ACC112 (cell line): ENCODE results near the gene FJX1.

ENCODE experiments used
- H2AFZ ChIP-seq: fragments of 200-600 bp; sonication (generic); one replicate; pipeline ENCODE4 v1.6.0; 2017; ENCODE audit warnings: antibody characterized with exemption, low read length; ENCODE audit not compliant: unreplicated experiment
- H3K27ac ChIP-seq: fragments of 200-600 bp; sonication (generic); 2 replicates; pipeline ENCODE4 v1.5.1; 2014; ENCODE audit warnings: low read depth, mild to moderate bottlenecking, antibody characterized with exemption, low read length, moderate library complexity
- H3K27me3 ChIP-seq: fragments of 200-600 bp; sonication (generic); 2 replicates; pipeline ENCODE4 v1.6.1; 2014; ENCODE audit warnings: mild to moderate bottlenecking, antibody characterized with exemption, low read length, moderate library complexity, mixed read lengths; ENCODE audit not compliant: insufficient read depth
- H3K36me3 ChIP-seq: fragments of 200-600 bp; sonication (generic); 2 replicates; pipeline ENCODE4 v1.6.1; 2016; ENCODE audit warnings: mild to moderate bottlenecking, antibody characterized with exemption, low read length, moderate library complexity, mixed read lengths; ENCODE audit not compliant: insufficient read depth
- H3K4me1 ChIP-seq: fragments of 200-600 bp; sonication (generic); one replicate; pipeline ENCODE4 v1.6.1; 2016; ENCODE audit warnings: low read length, mixed read lengths; ENCODE audit not compliant: insufficient read depth, unreplicated experiment, control insufficient read depth
- H3K4me3 ChIP-seq: fragments of 200-600 bp; sonication (generic); 2 replicates; pipeline ENCODE4 v1.5.1; 2014; ENCODE audit warnings: mild to moderate bottlenecking, low read depth, low read length
- H3K79me2 ChIP-seq: fragments of 200-600 bp; sonication (generic); one replicate; pipeline ENCODE4 v1.6.0; 2016; ENCODE audit warnings: low read length; ENCODE audit not compliant: control insufficient read depth, unreplicated experiment, insufficient read depth

Gene FJX1

GRCh38 chr11:35617687-35618496, at the start of gene FJX1:
Gene FJX1 (plus strand): TSS chr11:35618460. CDS start chr11:35618637, 177 bp downstream.
- Histone ChIP-seq H3K4me3 (peak within 1 kb of the TSS; percentile 75), H3K27ac (peak within 1 kb of the TSS; percentile 90), H3K4me1 (peaks cover 40% of the 10 kb centered on the region), H3K36me3 (no peaks in the 10 kb centered on the region), H2AFZ (peak within 1 kb of the TSS; percentile 53), H3K27me3 (no peaks in the 10 kb centered on the region), H3K79me2 (peaks cover 27% of the 10 kb centered on the region)

GRCh38 chr11:35571696-35572095, 46.6 kb upstream of the FJX1 start:
- no peaks in the 10 kb centered on the region for H3K27me3 ChIP-seq
- H3K4me3 ChIP-seq = no peak overlapping the region
- no peaks in the 10 kb centered on the region for H3K36me3 ChIP-seq
- no peaks in the 10 kb centered on the region for H3K79me2 ChIP-seq
- H2AFZ ChIP-seq = no peak overlapping the region
- H3K4me1 ChIP-seq = peaks cover 7% of the 10 kb centered on the region
- no peak overlapping the region for H3K27ac ChIP-seq

GRCh38 chr11:35579557-35580396, 38.5 kb upstream of the FJX1 start:
- peak overlapping the region; percentile 92 for H3K27ac ChIP-seq
- no peaks in the 10 kb centered on the region for H3K36me3 ChIP-seq
- peak overlapping the region; percentile 59 for H2AFZ ChIP-seq
- no peaks in the 10 kb centered on the region for H3K27me3 ChIP-seq
- H3K4me1 ChIP-seq = peaks cover 54% of the 10 kb centered on the region
- peak overlapping the region; percentile 46; the same call in 1 of the 2 replicates for H3K4me3 ChIP-seq
- H3K79me2 ChIP-seq = no peaks in the 10 kb centered on the region

GRCh38 chr11:35580397-35580781, 37.9 kb upstream of the FJX1 start:
- Histone ChIP-seq H3K27me3 (no peaks in the 10 kb centered on the region), H3K36me3 (no peaks in the 10 kb centered on the region), H2AFZ (peak overlapping the region; percentile 59), H3K4me1 (peaks cover 60% of the 10 kb centered on the region), H3K27ac (peak overlapping the region; percentile 92), H3K79me2 (no peaks in the 10 kb centered on the region), H3K4me3 (peak overlapping the region; percentile 46; the same call in 1 of the 2 replicates)

- H3K36me3 ChIP-seq = no peaks in the 10 kb centered on the region
- peaks cover 62% of the 10 kb centered on the region for H3K4me1 ChIP-seq
- no peaks in the 10 kb centered on the region for H3K79me2 ChIP-seq
- peak overlapping the region; percentile 96 for H3K27ac ChIP-seq
- no peak overlapping the region for H2AFZ ChIP-seq
- H3K4me3 ChIP-seq = no peak overlapping the region
- H3K27me3 ChIP-seq = no peaks in the 10 kb centered on the region
Observed at GRCh38 chr11:35582033-35582432, 36.2 kb upstream of the FJX1 start.

GRCh38 chr11:35583126-35583525, 35.1 kb upstream of the FJX1 start:
- no peak overlapping the region for H2AFZ ChIP-seq
- H3K36me3 ChIP-seq = no peaks in the 10 kb centered on the region
- no peaks in the 10 kb centered on the region for H3K27me3 ChIP-seq
- H3K79me2 ChIP-seq = no peaks in the 10 kb centered on the region
- H3K4me3 ChIP-seq = no peak overlapping the region
- peak overlapping the region; percentile 96 for H3K27ac ChIP-seq
- H3K4me1 ChIP-seq = peaks cover 66% of the 10 kb centered on the region

- no peak overlapping the region for H2AFZ ChIP-seq
- no peaks in the 10 kb centered on the region for H3K27me3 ChIP-seq
- H3K79me2 ChIP-seq = no peaks in the 10 kb centered on the region
- H3K4me3 ChIP-seq = peak overlapping the region; percentile 28; the same call in 1 of the 2 replicates
- H3K27ac ChIP-seq = peak overlapping the region; percentile 96
- H3K36me3 ChIP-seq = no peaks in the 10 kb centered on the region
- H3K4me1 ChIP-seq = peaks cover 73% of the 10 kb centered on the region
Observed at GRCh38 chr11:35583843-35584242, 34.4 kb upstream of the FJX1 start.

GRCh38 chr11:35584321-35584720, 33.9 kb upstream of the FJX1 start:
- no peaks in the 10 kb centered on the region for H3K27me3 ChIP-seq
- H3K36me3 ChIP-seq = no peaks in the 10 kb centered on the region
- no peaks in the 10 kb centered on the region for H3K79me2 ChIP-seq
- peak overlapping the region; percentile 28; the same call in 1 of the 2 replicates for H3K4me3 ChIP-seq
- H2AFZ ChIP-seq = no peak overlapping the region
- peaks cover 77% of the 10 kb centered on the region for H3K4me1 ChIP-seq
- peak overlapping the region; percentile 96 for H3K27ac ChIP-seq

- H3K79me2 ChIP-seq = no peaks in the 10 kb centered on the region
- no peaks in the 10 kb centered on the region for H3K27me3 ChIP-seq
- no peak overlapping the region for H2AFZ ChIP-seq
- H3K4me1 ChIP-seq = peaks cover 77% of the 10 kb centered on the region
- no peak overlapping the region for H3K4me3 ChIP-seq
- H3K36me3 ChIP-seq = no peaks in the 10 kb centered on the region
- no peak overlapping the region for H3K27ac ChIP-seq
Observed at GRCh38 chr11:35585416-35585815, 32.8 kb upstream of the FJX1 start.

GRCh38 chr11:35586222-35586621, 32.0 kb upstream of the FJX1 start:
- H3K4me1 ChIP-seq = peaks cover 75% of the 10 kb centered on the region
- no peak overlapping the region for H3K27ac ChIP-seq
- no peak overlapping the region for H3K4me3 ChIP-seq
- no peaks in the 10 kb centered on the region for H3K27me3 ChIP-seq
- no peaks in the 10 kb centered on the region for H3K36me3 ChIP-seq
- no peak overlapping the region for H2AFZ ChIP-seq
- H3K79me2 ChIP-seq = no peaks in the 10 kb centered on the region
